CD4-positive, alpha-beta T cell (primary cell): ENCODE measurements around the gene MXI1. TPM values are rescaled to one million over a fixed set of nuclear protein-coding genes. Genes with fewer than 3 reads are reported as not detected.

Experiments used
- ATAC-seq: fragments of 200-7000 bp; cut with Tn5 transposase; one replicate; pipeline ENCODE4 v1.10.0; 2022; ENCODE audit warnings: mild to moderate bottlenecking; ENCODE audit not compliant: poor library complexity
- CTCF ChIA-PET: fragments of 350-600 bp; sonication (Branson Sonifier 250); formaldehyde crosslinking; loops from one replicate; lab custom pipeline; 2021; ENCODE audit warnings: antibody characterized with exemption, inconsistent platforms; lab: Charles Lee
- POLR2A ChIA-PET: fragments of 350-600 bp; sonication (Branson Sonifier 250); formaldehyde crosslinking; loops from one replicate; lab custom pipeline; 2021; ENCODE audit warnings: antibody characterized with exemption, inconsistent platforms; lab: Charles Lee
- DNase-seq, 14 experiments: peaks; one replicate each; pipeline ENCODE4 v3.0.0-alpha.2; 2013 to 2020; ENCODE audit warnings: mixed read lengths in 2 of 14
- H3K27ac ChIP-seq, 2 donors: one replicate each; pipeline versions ENCODE4 v1.5.1 to v1.7.0; 2013; ENCODE audit warnings: low read length in 2 of 2, low read depth in 1 of 2, mild to moderate bottlenecking in 1 of 2
- H3K27me3 ChIP-seq, 2 experiments: 1 replicate in 1 of 2; 2 replicates in 1 of 2; pipeline versions ENCODE4 v1.6.1 to v1.7.0; 2013; ENCODE audit warnings: low read length in 2 of 2, control low read depth in 1 of 2, mild to moderate bottlenecking in 1 of 2, moderate library complexity in 1 of 2; ENCODE audit not compliant: insufficient read depth in 2 of 2, control insufficient read depth in 1 of 2
- H3K36me3 ChIP-seq: one replicate; pipeline ENCODE4 v1.6.1; 2013; ENCODE audit warnings: low read length, control low read depth; ENCODE audit not compliant: insufficient read depth
- H3K4me1 ChIP-seq: one replicate; pipeline ENCODE4 v1.6.1; 2013; ENCODE audit warnings: low read length, control low read depth; ENCODE audit not compliant: insufficient read depth
- H3K4me3 ChIP-seq: one replicate; pipeline ENCODE4 v1.5.1; 2013; ENCODE audit warnings: mild to moderate bottlenecking, low read length, moderate library complexity
- H3K9me3 ChIP-seq, 2 experiments: 1 replicate in 1 of 2; 2 replicates in 1 of 2; pipeline versions ENCODE4 v1.6.1 to v1.7.0; 2013; ENCODE audit warnings: low read length in 2 of 2, mild to moderate bottlenecking in 2 of 2, control low read depth in 1 of 2, moderate library complexity in 1 of 2; ENCODE audit not compliant: control insufficient read depth in 1 of 2, insufficient read depth in 1 of 2
- H3K27ac Mint-ChIP-seq: one replicate; pipeline ENCODE4 v1.8.0; 2020; ENCODE audit warnings: mixed read lengths
- H3K27me3 Mint-ChIP-seq: one replicate; pipeline ENCODE4 v1.8.0; 2021; ENCODE audit warnings: mixed read lengths
- H3K36me3 Mint-ChIP-seq: one replicate; pipeline ENCODE4 v1.8.0; 2021; ENCODE audit warnings: low read depth, mixed read lengths
- H3K4me1 Mint-ChIP-seq: one replicate; pipeline ENCODE4 v1.8.0; 2021; ENCODE audit warnings: low read depth, mixed read lengths
- H3K4me3 Mint-ChIP-seq: one replicate; pipeline ENCODE4 v1.8.0; 2020; ENCODE audit warnings: mild to moderate bottlenecking, mixed read lengths
- H3K9me3 Mint-ChIP-seq: one replicate; pipeline ENCODE4 v1.8.0; 2020; ENCODE audit warnings: mixed read lengths
- intact Hi-C, 2 experiments: fragments of 100-400 bp; cut with DNase I in 1 of 2; cut with micrococcal nuclease in 1 of 2; formaldehyde crosslinking; loops; one replicate each; pipeline versions ENCODE4 v1.15.1 to v1.9.0; 2023 to 2025; cut with DNase I, micrococcal nuclease
- polyA plus RNA-seq, 2 donors: library from polyadenylated mRNA; unstranded; fragments of 120-200 nt; gene quantifications; one replicate each; pipeline ENCODE4 v1.2.1, GENCODE V29; 2013
- total RNA-seq, 174 experiments: library from RNA in 2 of 174; stranded (reverse) in 2 of 174; gene quantifications; one replicate each; pipeline ENCODE4 v1.2.3 and lab custom pipeline; 2021 to 2026
- TF ChIP-seq, protein P1 (sequence below): fragments of 200-600 bp; IDR thresholded peaks from one replicate; pipeline ENCODE4 v1.8.0; 2022; ENCODE audit warnings: antibody characterized with exemption, mild to moderate bottlenecking

Gene MXI1
- 10 to 100 TPM; 74.3 to 84.3 TPM for total RNA-seq
- 25.6 TPM for polyA plus RNA-seq (2013, experiment 1 of 2)
- polyA plus RNA-seq (2013, experiment 2 of 2): 36.8 TPM
- total RNA-seq (lab: John Stamatoyannopoulos, UW): 15.9 to 184 (median 87.7) reads per million in 172 experiments

- peak within 1 kb of the TSS; percentile 100 for H3K27ac Mint-ChIP-seq
- CTCF ChIA-PET: interaction anchor here (0.6 to 8.0 kb wide), 10 partner anchors 8 to 127 kb away, joined by 3 to 118 read pairs (median 4); no protein-coding TSS in a partner anchor
Measured at GRCh38 chr10:110207011-110207804, at the start of gene MXI1. Gene MXI1, plus strand, starts transcription at chr10:110207605. Its CDS starts 204 bp downstream, at chr10:110207809.

GRCh38 chr10:110158051-110159005 is 49.1 kb upstream of the MXI1 start:
- H3K4me3 Mint-ChIP-seq: no peak overlapping the region
- intact Hi-C loops: loop anchor here (5.0 kb wide), 2 partner anchors 44 to 49 kb away; partner anchors contain the start of gene MXI1 (in 1 of the 2)
- H3K9me3 Mint-ChIP-seq: no peaks in the 10 kb centered on the region

More at GRCh38 chr10:110207011-110207804, at the start of gene MXI1:
- POLR2A ChIA-PET: interaction anchor here (0.6 to 9.4 kb wide), 23 partner anchors 8 to 712 kb away, joined by 3 to 386 read pairs (median 8); partner anchors contain the start of genes BBIP1, SHOC2 and SMNDC1
- Mint-ChIP-seq H3K4me3 (peak within 1 kb of the TSS; percentile 98), H3K36me3 (peaks cover 29% of the 10 kb centered on the region), H3K4me1 (peaks cover 28% of the 10 kb centered on the region), H3K27me3 (peaks cover 5% of the 10 kb centered on the region), H3K9me3 (no peaks in the 10 kb centered on the region)
- Histone ChIP-seq H3K27ac (peak within 1 kb of the TSS; percentile 48 to 83), H3K27me3 (no peaks in the 10 kb centered on the region), H3K4me3 (peak within 1 kb of the TSS; percentile 94), H3K36me3 (no peaks in the 10 kb centered on the region), H3K9me3 (no peaks in the 10 kb centered on the region), H3K4me1 (peaks cover 40% of the 10 kb centered on the region)
- TF ChIP-seq, protein P1, sequence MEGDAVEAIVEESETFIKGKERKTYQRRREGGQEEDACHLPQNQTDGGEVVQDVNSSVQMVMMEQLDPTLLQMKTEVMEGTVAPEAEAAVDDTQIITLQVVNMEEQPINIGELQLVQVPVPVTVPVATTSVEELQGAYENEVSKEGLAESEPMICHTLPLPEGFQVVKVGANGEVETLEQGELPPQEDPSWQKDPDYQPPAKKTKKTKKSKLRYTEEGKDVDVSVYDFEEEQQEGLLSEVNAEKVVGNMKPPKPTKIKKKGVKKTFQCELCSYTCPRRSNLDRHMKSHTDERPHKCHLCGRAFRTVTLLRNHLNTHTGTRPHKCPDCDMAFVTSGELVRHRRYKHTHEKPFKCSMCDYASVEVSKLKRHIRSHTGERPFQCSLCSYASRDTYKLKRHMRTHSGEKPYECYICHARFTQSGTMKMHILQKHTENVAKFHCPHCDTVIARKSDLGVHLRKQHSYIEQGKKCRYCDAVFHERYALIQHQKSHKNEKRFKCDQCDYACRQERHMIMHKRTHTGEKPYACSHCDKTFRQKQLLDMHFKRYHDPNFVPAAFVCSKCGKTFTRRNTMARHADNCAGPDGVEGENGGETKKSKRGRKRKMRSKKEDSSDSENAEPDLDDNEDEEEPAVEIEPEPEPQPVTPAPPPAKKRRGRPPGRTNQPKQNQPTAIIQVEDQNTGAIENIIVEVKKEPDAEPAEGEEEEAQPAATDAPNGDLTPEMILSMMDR: no peak
- intact Hi-C loops: loop anchor here (5.0 kb wide), 5 partner anchors 50 to 290 kb away; partner anchors contain the start of genes ADD3 (in 2 of the 2) and DUSP5 (in 1 of the 2)
- ATAC-seq (no peak), DNase-seq (peak in 9 of 14 experiments; percentile 28 to 63 (median 51))

More at GRCh38 chr10:110158051-110159005, 49.1 kb upstream of the MXI1 start:
- CTCF ChIA-PET: interaction anchor here (1.0 kb wide), 1 partner anchor 9 kb away, joined by 4 read pairs; no protein-coding TSS in a partner anchor
- Histone ChIP-seq H3K27me3 (peaks cover 51% of the 10 kb centered on the region in 2 experiments), H3K36me3 (no peaks in the 10 kb centered on the region), H3K9me3 (no peaks in the 10 kb centered on the region), H3K4me3 (no peak overlapping the region), H3K27ac (no peak overlapping the region), H3K4me1 (peaks cover 19% of the 10 kb centered on the region)
- Mint-ChIP-seq H3K27ac (no peak overlapping the region), H3K27me3 (peaks cover 89% of the 10 kb centered on the region), H3K4me1 (peaks cover 16% of the 10 kb centered on the region), H3K36me3 (no peaks in the 10 kb centered on the region)
- DNase-seq (no peak), ATAC-seq (no peak)
- TF ChIP-seq, protein P1: no peak
- POLR2A ChIA-PET: interaction anchor here (0.5 to 3.4 kb wide), 7 partner anchors 7 to 295 kb away, joined by 3 to 88 read pairs (median 4); partner anchors contain the start of gene MXI1
